Natural killer cell (primary cell): ENCODE data around the gene LRRC17. TPM values are rescaled to one million over a fixed set of nuclear protein-coding genes. Genes with fewer than 3 reads are reported as not detected.

Experiments used
- ATAC-seq, 3 donors: fragments of 150-1000 bp in 2 of 3; fragments of 200-7000 bp in 1 of 3; cut with Tn5 transposase; 1 replicate in 1 of 3; 2 replicates in 2 of 3; pipeline ENCODE4 v1.10.0; 2021; ENCODE audit warnings: mild to moderate bottlenecking in 2 of 3, moderate library complexity in 2 of 3
- DNase-seq, 2 donors: peaks; one replicate each; pipeline versions ENCODE4 v3.0.0 to v3.0.0-alpha.2; 2013 to 2021; ENCODE audit warnings: mixed read lengths in 1 of 2
- H3K27ac ChIP-seq: one replicate; pipeline ENCODE4 v1.5.1; 2013; ENCODE audit warnings: mild to moderate bottlenecking, low read length
- H3K27me3 ChIP-seq: one replicate; pipeline ENCODE4 v1.6.1; 2013; ENCODE audit warnings: low read length; ENCODE audit not compliant: control insufficient read depth, insufficient read depth
- H3K36me3 ChIP-seq: one replicate; pipeline ENCODE4 v1.6.1; 2013; ENCODE audit warnings: low read length; ENCODE audit not compliant: control insufficient read depth, insufficient read depth
- H3K4me1 ChIP-seq: one replicate; pipeline ENCODE4 v1.6.1; 2013; ENCODE audit warnings: low read length; ENCODE audit not compliant: control insufficient read depth, insufficient read depth
- H3K4me3 ChIP-seq: one replicate; pipeline ENCODE4 v1.5.1; 2013; ENCODE audit warnings: low read length
- H3K9me3 ChIP-seq: one replicate; pipeline ENCODE4 v1.6.1; 2013; ENCODE audit warnings: low read length; ENCODE audit not compliant: control insufficient read depth, insufficient read depth
- H3K27ac Mint-ChIP-seq, 2 donors: one replicate each; pipeline ENCODE4 v1.8.0; 2022; ENCODE audit warnings: mild to moderate bottlenecking in 2 of 2, mixed read lengths in 2 of 2, moderate library complexity in 1 of 2
- H3K27me3 Mint-ChIP-seq, 2 donors: one replicate each; pipeline ENCODE4 v1.8.0; 2022; ENCODE audit warnings: low read depth in 2 of 2, mixed read lengths in 2 of 2
- H3K36me3 Mint-ChIP-seq: one replicate; pipeline ENCODE4 v1.8.0; 2022; ENCODE audit warnings: mixed read lengths
- H3K4me1 Mint-ChIP-seq, 2 donors: one replicate each; pipeline ENCODE4 v1.8.0; 2022; ENCODE audit warnings: mixed read lengths in 2 of 2
- H3K4me3 Mint-ChIP-seq: one replicate; pipeline ENCODE4 v1.8.0; 2022; ENCODE audit warnings: mild to moderate bottlenecking, moderate library complexity, mixed read lengths
- H3K9me3 Mint-ChIP-seq, 2 donors: one replicate each; pipeline ENCODE4 v1.8.0; 2022; ENCODE audit warnings: mixed read lengths in 2 of 2
- WGBS: methylation state at CpG from one replicate; pipeline ENCODE4 v1.1.7; 2013; ENCODE audit warnings: missing lambda C conversion rate; ENCODE audit not compliant: insufficient coverage; 5-methylcytosine and 5-hydroxymethylcytosine counted together
- intact Hi-C: fragments of 100-400 bp; cut with micrococcal nuclease; formaldehyde crosslinking; loops from one replicate; pipeline ENCODE4 v1.14.2; 2022
- total RNA-seq, 4 donors: library from RNA; stranded (reverse); fragments of 120-200 nt in 1 of 4; gene quantifications; one replicate each; pipeline versions ENCODE4 v1.2.3 to v1.2.4, GENCODE V29; 2013 to 2022
- TF ChIP-seq, protein P1 (sequence below): fragments of 200-600 bp; IDR thresholded peaks from one replicate; pipeline ENCODE4 v1.8.0; 2022; ENCODE audit warnings: antibody characterized with exemption

LRRC17 gene, protein sequence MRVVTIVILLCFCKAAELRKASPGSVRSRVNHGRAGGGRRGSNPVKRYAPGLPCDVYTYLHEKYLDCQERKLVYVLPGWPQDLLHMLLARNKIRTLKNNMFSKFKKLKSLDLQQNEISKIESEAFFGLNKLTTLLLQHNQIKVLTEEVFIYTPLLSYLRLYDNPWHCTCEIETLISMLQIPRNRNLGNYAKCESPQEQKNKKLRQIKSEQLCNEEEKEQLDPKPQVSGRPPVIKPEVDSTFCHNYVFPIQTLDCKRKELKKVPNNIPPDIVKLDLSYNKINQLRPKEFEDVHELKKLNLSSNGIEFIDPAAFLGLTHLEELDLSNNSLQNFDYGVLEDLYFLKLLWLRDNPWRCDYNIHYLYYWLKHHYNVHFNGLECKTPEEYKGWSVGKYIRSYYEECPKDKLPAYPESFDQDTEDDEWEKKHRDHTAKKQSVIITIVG
- under 1 TPM in 1 of 3 donors, not detected in 2; 0.63 TPM for total RNA-seq
- total RNA-seq (2013) = 0.68 TPM

DNA sequence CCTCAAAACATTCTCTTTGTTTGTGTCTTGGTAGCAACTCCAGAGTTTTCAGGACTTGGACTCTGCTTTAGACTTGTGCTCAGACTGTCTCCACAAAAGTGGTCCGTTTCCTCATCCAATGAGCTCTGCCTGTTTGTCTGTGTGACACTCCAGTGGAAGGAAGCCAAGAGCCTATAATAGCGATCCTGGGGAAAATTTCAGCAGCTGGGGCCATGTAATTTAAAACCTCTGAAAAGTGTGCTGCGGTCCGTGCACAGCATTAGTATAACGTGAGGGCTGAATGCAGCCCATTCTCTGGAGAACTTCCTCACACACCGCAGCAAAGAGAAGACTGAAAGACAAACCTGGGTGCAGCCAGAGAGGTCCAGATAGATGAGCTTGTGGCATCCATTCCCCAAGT lies at the start of gene LRRC17:
Gene LRRC17 (plus strand): TSS at position 259 of the 400 bp plus-strand sequence. CDS start 20,914 bp downstream, outside the sequence.
- no peak within 1 kb of the TSS for H3K4me3 ChIP-seq
- ATAC-seq = no peak
- no peaks in the 10 kb centered on the region for H3K4me1 ChIP-seq
- no peak for DNase-seq
- no peaks in the 10 kb centered on the region for H3K27me3 ChIP-seq
- no peak within 1 kb of the TSS for H3K4me3 Mint-ChIP-seq
- no peaks in the 10 kb centered on the region for H3K36me3 Mint-ChIP-seq
- no peak within 1 kb of the TSS for H3K27ac ChIP-seq
- WGBS = 45% methylated on average over 6 of the region's 6 CpGs
- TF ChIP-seq, protein P1, sequence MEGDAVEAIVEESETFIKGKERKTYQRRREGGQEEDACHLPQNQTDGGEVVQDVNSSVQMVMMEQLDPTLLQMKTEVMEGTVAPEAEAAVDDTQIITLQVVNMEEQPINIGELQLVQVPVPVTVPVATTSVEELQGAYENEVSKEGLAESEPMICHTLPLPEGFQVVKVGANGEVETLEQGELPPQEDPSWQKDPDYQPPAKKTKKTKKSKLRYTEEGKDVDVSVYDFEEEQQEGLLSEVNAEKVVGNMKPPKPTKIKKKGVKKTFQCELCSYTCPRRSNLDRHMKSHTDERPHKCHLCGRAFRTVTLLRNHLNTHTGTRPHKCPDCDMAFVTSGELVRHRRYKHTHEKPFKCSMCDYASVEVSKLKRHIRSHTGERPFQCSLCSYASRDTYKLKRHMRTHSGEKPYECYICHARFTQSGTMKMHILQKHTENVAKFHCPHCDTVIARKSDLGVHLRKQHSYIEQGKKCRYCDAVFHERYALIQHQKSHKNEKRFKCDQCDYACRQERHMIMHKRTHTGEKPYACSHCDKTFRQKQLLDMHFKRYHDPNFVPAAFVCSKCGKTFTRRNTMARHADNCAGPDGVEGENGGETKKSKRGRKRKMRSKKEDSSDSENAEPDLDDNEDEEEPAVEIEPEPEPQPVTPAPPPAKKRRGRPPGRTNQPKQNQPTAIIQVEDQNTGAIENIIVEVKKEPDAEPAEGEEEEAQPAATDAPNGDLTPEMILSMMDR = no peak
- H3K4me1 Mint-ChIP-seq = no peaks in the 10 kb centered on the region
- H3K27ac Mint-ChIP-seq = no peak within 1 kb of the TSS
- H3K9me3 Mint-ChIP-seq = no peaks in the 10 kb centered on the region
- no peaks in the 10 kb centered on the region for H3K36me3 ChIP-seq
- intact Hi-C loops = no loop called here
- no peaks in the 10 kb centered on the region for H3K9me3 ChIP-seq
- H3K27me3 Mint-ChIP-seq = peaks cover 0 to 37% of the 10 kb centered on the region in 2 donors

DNA sequence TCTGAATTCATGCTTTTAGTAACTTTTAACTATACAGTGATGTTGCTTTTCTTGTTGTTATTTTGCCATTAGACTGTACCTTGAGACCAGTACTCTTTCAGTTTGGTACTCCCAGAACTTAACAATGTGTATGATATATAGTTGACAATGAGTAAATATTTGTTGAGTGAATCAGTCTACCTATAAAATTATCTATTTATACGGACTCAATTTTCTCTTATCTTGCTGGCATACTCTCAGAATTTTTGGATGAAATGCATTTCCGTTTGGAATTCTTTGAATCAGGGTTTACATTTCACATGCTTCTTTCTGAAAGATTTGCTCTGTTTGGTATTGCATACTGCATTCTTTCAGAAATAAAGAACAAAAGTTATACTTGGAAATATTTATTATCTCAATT lies 47.8 kb upstream of the LRRC17 start:
- 91% methylated on average over 1 of the region's 2 CpGs for WGBS
- Mint-ChIP-seq H3K4me1 (no peaks in the 10 kb centered on the region), H3K9me3 (no peaks in the 10 kb centered on the region), H3K4me3 (no peak overlapping the region), H3K36me3 (no peaks in the 10 kb centered on the region), H3K27me3 (peaks cover 0 to 2% of the 10 kb centered on the region in 2 donors), H3K27ac (no peak overlapping the region)
- TF ChIP-seq, protein P1 = no peak
- Histone ChIP-seq H3K36me3 (no peaks in the 10 kb centered on the region), H3K9me3 (no peaks in the 10 kb centered on the region), H3K27ac (no peak overlapping the region), H3K4me1 (no peaks in the 10 kb centered on the region), H3K4me3 (no peak overlapping the region), H3K27me3 (no peaks in the 10 kb centered on the region)
- DNase-seq (no peak), ATAC-seq (no peak)
- intact Hi-C loops = no loop called here

DNA sequence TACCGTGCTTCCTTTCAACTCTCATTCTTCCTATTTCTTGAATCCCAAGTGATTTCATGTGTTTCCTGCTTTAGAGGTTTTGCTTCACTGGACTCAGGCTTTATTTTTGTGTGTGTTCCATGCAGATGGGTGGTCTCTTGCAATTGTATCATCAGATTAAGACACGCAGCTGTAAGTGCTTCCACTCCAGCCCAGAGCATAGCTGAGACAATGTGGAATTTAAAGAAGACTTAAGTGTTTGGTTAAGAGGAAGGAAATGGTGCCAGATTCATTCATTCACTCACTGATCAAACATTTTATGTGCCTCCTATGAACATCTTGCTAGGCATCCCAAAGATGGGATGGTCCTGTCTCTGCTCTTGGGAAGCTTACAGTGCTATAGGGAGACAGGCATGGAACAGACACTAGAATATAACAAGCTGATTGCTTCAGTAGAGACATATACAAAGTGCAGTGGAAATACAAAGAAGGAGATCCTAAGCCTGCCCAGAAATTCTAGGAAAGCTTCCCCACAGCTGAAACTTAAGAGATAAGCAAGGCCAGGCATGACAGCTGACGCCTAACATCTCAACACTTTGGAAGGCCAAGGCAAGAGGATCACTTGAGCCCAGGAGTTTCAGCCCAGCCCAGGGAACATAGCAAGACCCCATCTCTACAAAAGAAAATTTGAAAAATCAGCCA lies 46.1 kb upstream of the LRRC17 start:
- H3K27me3 ChIP-seq = no peaks in the 10 kb centered on the region
- H3K9me3 Mint-ChIP-seq = no peaks in the 10 kb centered on the region
- H3K4me1 ChIP-seq = no peaks in the 10 kb centered on the region
- DNase-seq (no peak), ATAC-seq (no peak)
- no peak overlapping the region for H3K4me3 ChIP-seq
- H3K4me3 Mint-ChIP-seq = no peak overlapping the region
- TF ChIP-seq, protein P1 = no peak
- H3K36me3 Mint-ChIP-seq = no peaks in the 10 kb centered on the region
- no peak overlapping the region for H3K27ac Mint-ChIP-seq
- H3K36me3 ChIP-seq = no peaks in the 10 kb centered on the region
- no peak overlapping the region for H3K27ac ChIP-seq
- intact Hi-C loops = no loop called here
- 83% methylated on average over 3 of the region's 3 CpGs for WGBS
- no peaks in the 10 kb centered on the region for H3K9me3 ChIP-seq
- no peaks in the 10 kb centered on the region for H3K4me1 Mint-ChIP-seq
- peaks cover 0 to 2% of the 10 kb centered on the region in 2 donors for H3K27me3 Mint-ChIP-seq
